Colonic mucosa (tissue), 4 donors: ENCODE measurements around the gene SLC15A5. TPM values are rescaled to one million over a fixed set of nuclear protein-coding genes. Genes with fewer than 3 reads are reported as not detected.

Experiments
- DNase-seq: peaks from one replicate; pipeline ENCODE4 v3.0.0-alpha.2; 2020
- H3K27ac ChIP-seq: fragments of 200-600 bp; one replicate; pipeline ENCODE4 v1.8.0; 2021
- H3K27me3 ChIP-seq: fragments of 200-600 bp; one replicate; pipeline ENCODE4 v1.8.0; 2021
- H3K36me3 ChIP-seq: fragments of 200-600 bp; one replicate; pipeline ENCODE4 v1.8.0; 2021
- H3K4me1 ChIP-seq: fragments of 200-600 bp; one replicate; pipeline ENCODE4 v1.8.0; 2021; ENCODE audit warnings: mild to moderate bottlenecking
- H3K4me3 ChIP-seq: fragments of 200-600 bp; one replicate; pipeline ENCODE4 v1.8.0; 2021
- H3K9ac ChIP-seq, 2 donors: one replicate each; pipeline ENCODE4 v1.7.0; 2013; ENCODE audit warnings: control low read depth in 2 of 2, low read depth in 2 of 2, low read length in 2 of 2
- H3K9me3 ChIP-seq: fragments of 200-600 bp; one replicate; pipeline ENCODE4 v1.8.0; 2021
- intact Hi-C: fragments of 100-400 bp; cut with DNase I; formaldehyde crosslinking; loops from one replicate; pipeline ENCODE4 v1.14.1; 2022
- total RNA-seq, 2 donors: library from RNA; stranded (reverse); fragmentation: NEBNext Ultra II Directional in 1 of 2; extraction: Animal tissue kit (Norgen Biotek cat#: 25700) in 1 of 2; gene quantifications; one replicate each; pipeline ENCODE4 v1.2.1, GENCODE V29; 2021
- TF ChIP-seq, protein P1 (sequence below): fragments of 200-600 bp; IDR thresholded peaks from one replicate; pipeline ENCODE4 v1.8.0; 2022; ENCODE audit warnings: antibody characterized with exemption, mild to moderate bottlenecking
- donor health status: healthy.
- donor health status: DM: no; HTN: no; CAD: no.
- donor health status: DM: no; HTN: no; CAD: no.

SLC15A5 gene
- total RNA-seq, 2 donors from 2014 or later = not detected

- DNase-seq = no peak
- no peaks in the 10 kb centered on the region for H3K36me3 ChIP-seq
- no peaks in the 10 kb centered on the region for H3K9me3 ChIP-seq
- no peaks in the 10 kb centered on the region for H3K4me1 ChIP-seq
- intact Hi-C loops = no loop called here
- H3K9ac ChIP-seq = no peak overlapping the region
- no peak overlapping the region for H3K27ac ChIP-seq
- H3K27me3 ChIP-seq = no peaks in the 10 kb centered on the region
- no peak overlapping the region for H3K4me3 ChIP-seq
- TF ChIP-seq, protein P1, sequence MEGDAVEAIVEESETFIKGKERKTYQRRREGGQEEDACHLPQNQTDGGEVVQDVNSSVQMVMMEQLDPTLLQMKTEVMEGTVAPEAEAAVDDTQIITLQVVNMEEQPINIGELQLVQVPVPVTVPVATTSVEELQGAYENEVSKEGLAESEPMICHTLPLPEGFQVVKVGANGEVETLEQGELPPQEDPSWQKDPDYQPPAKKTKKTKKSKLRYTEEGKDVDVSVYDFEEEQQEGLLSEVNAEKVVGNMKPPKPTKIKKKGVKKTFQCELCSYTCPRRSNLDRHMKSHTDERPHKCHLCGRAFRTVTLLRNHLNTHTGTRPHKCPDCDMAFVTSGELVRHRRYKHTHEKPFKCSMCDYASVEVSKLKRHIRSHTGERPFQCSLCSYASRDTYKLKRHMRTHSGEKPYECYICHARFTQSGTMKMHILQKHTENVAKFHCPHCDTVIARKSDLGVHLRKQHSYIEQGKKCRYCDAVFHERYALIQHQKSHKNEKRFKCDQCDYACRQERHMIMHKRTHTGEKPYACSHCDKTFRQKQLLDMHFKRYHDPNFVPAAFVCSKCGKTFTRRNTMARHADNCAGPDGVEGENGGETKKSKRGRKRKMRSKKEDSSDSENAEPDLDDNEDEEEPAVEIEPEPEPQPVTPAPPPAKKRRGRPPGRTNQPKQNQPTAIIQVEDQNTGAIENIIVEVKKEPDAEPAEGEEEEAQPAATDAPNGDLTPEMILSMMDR = no peak
Observed at GRCh38 chr12:16218934-16219751, 58.3 kb downstream of the SLC15A5 start.

DNA sequence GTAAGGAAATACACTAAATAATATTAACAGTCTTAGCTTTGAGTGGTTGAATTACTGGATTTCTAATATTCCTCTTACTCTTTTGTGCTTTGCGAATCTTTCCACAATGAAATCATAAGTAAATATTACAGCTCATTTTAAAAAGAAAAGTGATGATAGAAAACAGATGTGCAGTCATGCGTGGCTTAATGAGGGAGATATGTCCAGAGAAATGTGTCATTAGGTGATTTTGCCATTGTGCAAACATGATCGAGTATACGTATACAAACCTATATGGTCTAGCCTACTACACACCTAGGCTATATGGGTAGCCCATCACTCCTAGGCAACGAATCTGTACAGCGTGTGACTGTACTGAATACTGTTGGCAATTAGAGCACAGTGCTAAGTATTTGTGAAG is 59.3 kb downstream of the SLC15A5 start:
- Histone ChIP-seq H3K27me3 (no peaks in the 10 kb centered on the region), H3K4me3 (no peak overlapping the region), H3K9me3 (no peaks in the 10 kb centered on the region), H3K9ac (no peak overlapping the region), H3K27ac (no peak overlapping the region), H3K4me1 (no peaks in the 10 kb centered on the region), H3K36me3 (no peaks in the 10 kb centered on the region)
- intact Hi-C loops = no loop called here
- TF ChIP-seq, protein P1 = no peak
- DNase-seq = no peak

GRCh38 chr12:16211731-16212130 is 65.8 kb downstream of the SLC15A5 start:
- TF ChIP-seq, protein P1 = no peak
- H3K36me3 ChIP-seq = no peaks in the 10 kb centered on the region
- H3K9ac ChIP-seq = no peak overlapping the region
- H3K4me3 ChIP-seq = no peak overlapping the region
- no peak for DNase-seq
- no peaks in the 10 kb centered on the region for H3K9me3 ChIP-seq
- H3K27me3 ChIP-seq = no peaks in the 10 kb centered on the region
- H3K4me1 ChIP-seq = no peaks in the 10 kb centered on the region
- H3K27ac ChIP-seq = no peak overlapping the region
- intact Hi-C loops = no loop called here

GRCh38 chr12:16198884-16199283 is 78.6 kb downstream of the SLC15A5 start:
- intact Hi-C loops = no loop called here
- no peaks in the 10 kb centered on the region for H3K9me3 ChIP-seq
- no peaks in the 10 kb centered on the region for H3K36me3 ChIP-seq
- no peak overlapping the region for H3K4me3 ChIP-seq
- no peak overlapping the region for H3K9ac ChIP-seq
- DNase-seq = no peak
- no peaks in the 10 kb centered on the region for H3K27me3 ChIP-seq
- H3K27ac ChIP-seq = no peak overlapping the region
- TF ChIP-seq, protein P1 = no peak
- H3K4me1 ChIP-seq = no peaks in the 10 kb centered on the region

DNA sequence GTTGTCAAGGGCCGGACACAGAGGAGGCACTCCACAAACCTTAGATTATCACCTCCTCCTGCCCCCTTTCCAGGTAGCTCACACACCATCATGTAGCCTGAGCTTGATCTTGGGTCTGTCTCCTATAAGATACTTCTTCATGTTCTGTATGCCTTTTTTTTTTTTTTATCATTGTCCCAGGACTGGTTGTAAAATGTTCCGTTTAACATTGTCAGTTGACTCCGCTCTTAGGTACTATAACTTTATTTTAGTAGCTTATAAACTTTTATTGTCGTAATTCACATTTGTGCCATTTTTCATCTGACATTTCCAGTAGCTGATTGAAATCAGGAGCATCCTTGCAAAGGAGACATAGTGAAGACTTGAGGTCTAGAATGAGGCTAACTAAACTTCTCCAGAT is 79.9 kb downstream of the SLC15A5 start:
- H3K27ac ChIP-seq = no peak overlapping the region
- H3K9ac ChIP-seq = no peak overlapping the region
- H3K36me3 ChIP-seq = no peaks in the 10 kb centered on the region
- intact Hi-C loops = no loop called here
- H3K9me3 ChIP-seq = no peaks in the 10 kb centered on the region
- DNase-seq = no peak
- H3K4me1 ChIP-seq = no peaks in the 10 kb centered on the region
- TF ChIP-seq, protein P1 = no peak
- no peak overlapping the region for H3K4me3 ChIP-seq
- no peaks in the 10 kb centered on the region for H3K27me3 ChIP-seq
